MM.1S (cell line): Measurements from ENCODE around the gene SLC22A2.

Experiments
- EZH2 ChIP-seq: fragments of 300-600 bp; sonication (generic); optimal IDR thresholded peaks from 2 replicates; pipeline ENCODE3; 2017; ENCODE audit warnings: low read depth, mild to moderate bottlenecking, antibody characterized with exemption, low read length, mixed read lengths
- TF ChIP-seq, protein P1 (sequence below): fragments of 300-600 bp; sonication (generic); IDR thresholded peaks from 2 replicates; pipeline ENCODE4 v1.5.1; 2016; ENCODE audit warnings: antibody characterized with exemption, low read length, mixed read lengths

DNA sequence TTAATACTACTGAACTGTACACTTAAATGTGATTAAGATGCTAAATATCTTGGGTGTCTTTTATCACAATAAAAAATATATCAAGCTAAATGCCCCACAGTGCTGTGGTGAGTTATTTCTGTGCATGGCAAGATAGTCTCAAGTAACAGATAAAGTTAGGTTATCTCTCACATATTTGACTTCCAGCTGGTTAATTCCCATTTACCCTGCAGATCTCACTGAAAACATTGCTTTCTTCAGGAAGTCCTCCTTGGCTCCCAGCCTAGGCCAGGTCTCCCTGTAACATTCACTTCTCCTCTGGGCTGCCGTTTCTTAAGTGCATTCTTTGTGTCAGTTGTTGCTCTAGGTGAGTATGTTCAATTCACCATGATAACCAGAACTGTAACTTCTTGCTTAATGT lies 77.9 kb downstream of the SLC22A2 start:
- TF ChIP-seq, protein P1, sequence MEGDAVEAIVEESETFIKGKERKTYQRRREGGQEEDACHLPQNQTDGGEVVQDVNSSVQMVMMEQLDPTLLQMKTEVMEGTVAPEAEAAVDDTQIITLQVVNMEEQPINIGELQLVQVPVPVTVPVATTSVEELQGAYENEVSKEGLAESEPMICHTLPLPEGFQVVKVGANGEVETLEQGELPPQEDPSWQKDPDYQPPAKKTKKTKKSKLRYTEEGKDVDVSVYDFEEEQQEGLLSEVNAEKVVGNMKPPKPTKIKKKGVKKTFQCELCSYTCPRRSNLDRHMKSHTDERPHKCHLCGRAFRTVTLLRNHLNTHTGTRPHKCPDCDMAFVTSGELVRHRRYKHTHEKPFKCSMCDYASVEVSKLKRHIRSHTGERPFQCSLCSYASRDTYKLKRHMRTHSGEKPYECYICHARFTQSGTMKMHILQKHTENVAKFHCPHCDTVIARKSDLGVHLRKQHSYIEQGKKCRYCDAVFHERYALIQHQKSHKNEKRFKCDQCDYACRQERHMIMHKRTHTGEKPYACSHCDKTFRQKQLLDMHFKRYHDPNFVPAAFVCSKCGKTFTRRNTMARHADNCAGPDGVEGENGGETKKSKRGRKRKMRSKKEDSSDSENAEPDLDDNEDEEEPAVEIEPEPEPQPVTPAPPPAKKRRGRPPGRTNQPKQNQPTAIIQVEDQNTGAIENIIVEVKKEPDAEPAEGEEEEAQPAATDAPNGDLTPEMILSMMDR = no peak
- no peak for TF ChIP-seq EZH2
